Keratinocyte (primary cell): ENCODE measurements around the gene RRP7A.

Experiments
- CTCF ChIP-seq, 3 experiments: IDR thresholded peaks in 1 of 3; conservative IDR thresholded peaks in 1 of 3; optimal IDR thresholded peaks in 1 of 3; 2 replicates in 2 of 3; 3 replicates in 1 of 3; pipeline versions ENCODE3 to v1.5.1; 2011; ENCODE audit warnings: low read length in 3 of 3, mild to moderate bottlenecking in 3 of 3, moderate library complexity in 2 of 3, control low read depth in 1 of 3, inconsistent platforms in 1 of 3; ENCODE audit not compliant: insufficient read depth in 2 of 3; ENCODE audit errors: extremely low read depth in 1 of 3
- EZH2 ChIP-seq: IDR thresholded peaks from one replicate; pipeline ENCODE4 v1.6.1; 2012; ENCODE audit warnings: inconsistent platforms, mild to moderate bottlenecking, low read length, moderate library complexity

GRCh38 chr22:42519525-42520401 is at the start of gene RRP7A:
- TF ChIP-seq CTCF (optimal IDR thresholded peaks at IDR 0.05 in 1 of 3, IDR thresholded peaks at IDR 0.05 in 1 of 3, conservative IDR thresholded peaks at IDR 0.05 in 1 of 3; ENCODE audit: extremely low read depth in 1 of 3, insufficient read depth in 2 of 3, low read length in 3 of 3) (no peak), EZH2 (no peak)
